Measurements from ENCODE around the gene LZTS3.
A peak's percentile ranks its signal among the peaks of the same experiment; 100 is the strongest.
"Not testable (repeated sequence)": the region's sequence is repeated elsewhere in the genome, so short reads cannot be mapped to it uniquely, and the experiment has no call there.

LZTS3 gene

DNA sequence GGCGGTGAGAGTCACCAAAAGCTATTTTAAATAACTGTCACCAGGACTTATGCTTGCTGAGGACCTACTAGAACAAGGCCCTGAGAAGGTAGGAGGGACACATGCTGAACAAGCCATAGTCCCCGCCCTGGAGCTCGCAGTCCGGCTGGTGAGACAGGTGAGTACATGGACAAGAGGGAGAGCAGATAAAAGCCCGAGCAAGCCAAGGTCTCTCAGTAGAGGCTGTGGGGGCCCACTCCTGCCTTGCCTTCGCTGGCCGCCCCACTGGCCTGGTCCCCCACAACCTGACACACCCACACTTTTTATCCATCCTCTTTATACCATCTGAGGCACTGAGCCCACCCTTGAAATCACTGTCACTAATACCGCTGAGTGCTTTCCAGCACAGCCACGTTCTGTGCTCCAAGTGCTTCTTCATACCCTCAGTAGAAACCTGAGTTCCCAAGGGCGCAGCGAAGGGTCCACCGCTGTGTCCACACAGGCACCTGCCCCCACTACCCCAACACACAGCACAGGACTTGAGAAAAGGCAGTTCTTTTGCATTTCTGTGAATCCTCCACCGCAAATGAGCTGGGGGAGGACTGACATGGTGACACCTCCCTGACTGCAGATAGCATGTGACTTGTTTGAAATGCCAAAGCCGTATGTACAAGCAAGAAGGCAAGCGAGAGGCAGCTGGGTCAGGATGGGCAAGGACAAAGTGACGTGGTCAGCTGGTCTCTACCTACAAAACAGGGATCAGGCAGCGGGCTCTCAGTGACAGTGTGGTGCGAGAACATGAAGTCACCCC is 19.1 kb upstream of the LZTS3 start:
- DNase-seq = no peak

DNA sequence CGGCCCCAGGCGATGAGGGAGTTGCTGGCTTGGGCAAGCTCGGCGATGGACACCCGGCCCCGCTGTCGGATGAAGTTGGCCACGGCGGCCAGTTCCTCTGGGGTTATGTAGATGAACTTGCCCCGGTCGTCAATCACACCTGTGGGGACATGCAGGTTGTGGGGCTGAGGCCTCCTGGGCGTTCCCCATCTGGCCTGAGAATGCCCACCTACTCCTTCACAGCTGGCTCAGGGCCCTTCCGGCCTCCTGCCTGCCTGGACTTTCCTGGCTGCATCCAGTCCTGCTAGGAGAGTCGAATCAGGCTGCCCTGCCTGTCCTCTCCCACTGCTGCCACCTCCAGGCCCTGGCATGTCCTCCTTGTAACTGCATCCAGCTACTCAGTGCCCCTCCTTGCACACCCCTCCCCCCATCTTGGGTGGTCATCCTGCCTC is 17.3 kb upstream of the LZTS3 start:
- no peak for DNase-seq

- DNase-seq = no peak
Measured at GRCh38 chr20:3189561-3190131, 16.3 kb upstream of the LZTS3 start.

DNA sequence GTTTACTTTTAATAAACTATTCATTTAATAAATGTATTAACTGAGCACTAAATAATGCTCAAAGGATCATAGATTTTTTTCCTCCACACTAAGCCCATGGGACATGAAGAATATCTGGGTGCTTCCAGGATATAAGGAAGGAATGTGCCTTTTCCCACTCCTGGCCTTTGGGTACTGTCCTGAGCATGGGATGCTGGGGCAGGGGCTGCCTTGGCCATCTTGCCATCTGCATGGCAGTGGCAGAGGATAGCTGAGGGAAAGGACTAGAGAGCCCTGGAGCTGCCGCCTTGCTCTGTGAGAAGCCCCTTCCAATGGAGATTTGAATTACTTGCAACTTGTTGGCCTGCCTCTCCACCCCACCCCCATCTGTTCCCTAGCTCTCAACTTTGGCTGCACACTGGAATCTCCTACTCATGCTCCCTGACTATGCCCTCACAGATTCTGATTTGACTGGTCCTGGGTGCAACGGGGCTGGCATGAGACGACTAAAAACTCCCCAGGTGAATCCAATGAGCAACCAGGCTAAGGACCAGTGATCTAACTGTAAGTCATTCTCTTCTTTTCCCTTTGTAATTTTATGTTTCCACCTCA is 15.6 kb upstream of the LZTS3 start:
- no peak for DNase-seq

DNA sequence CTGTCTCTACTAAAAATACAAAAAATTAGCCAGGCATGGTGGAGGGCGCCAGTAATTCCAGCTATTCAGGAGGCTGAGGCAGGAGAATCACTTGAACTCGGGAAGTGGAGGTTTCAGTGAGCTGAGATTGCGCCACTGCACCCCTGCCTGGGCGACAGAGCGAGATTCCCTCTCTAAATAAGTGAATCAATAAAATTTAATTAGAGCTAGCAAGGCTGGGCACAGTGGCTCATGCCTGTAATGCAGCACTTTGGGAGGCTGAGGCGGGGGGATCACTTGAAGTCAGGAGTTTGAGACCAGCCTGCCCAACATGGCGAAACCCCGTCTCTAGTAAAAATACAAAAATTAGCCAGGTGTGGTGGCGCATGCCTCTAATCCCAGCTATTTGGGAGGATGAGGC is 14.5 kb upstream of the LZTS3 start:
- not testable (repeated sequence) for DNase-seq

DNA sequence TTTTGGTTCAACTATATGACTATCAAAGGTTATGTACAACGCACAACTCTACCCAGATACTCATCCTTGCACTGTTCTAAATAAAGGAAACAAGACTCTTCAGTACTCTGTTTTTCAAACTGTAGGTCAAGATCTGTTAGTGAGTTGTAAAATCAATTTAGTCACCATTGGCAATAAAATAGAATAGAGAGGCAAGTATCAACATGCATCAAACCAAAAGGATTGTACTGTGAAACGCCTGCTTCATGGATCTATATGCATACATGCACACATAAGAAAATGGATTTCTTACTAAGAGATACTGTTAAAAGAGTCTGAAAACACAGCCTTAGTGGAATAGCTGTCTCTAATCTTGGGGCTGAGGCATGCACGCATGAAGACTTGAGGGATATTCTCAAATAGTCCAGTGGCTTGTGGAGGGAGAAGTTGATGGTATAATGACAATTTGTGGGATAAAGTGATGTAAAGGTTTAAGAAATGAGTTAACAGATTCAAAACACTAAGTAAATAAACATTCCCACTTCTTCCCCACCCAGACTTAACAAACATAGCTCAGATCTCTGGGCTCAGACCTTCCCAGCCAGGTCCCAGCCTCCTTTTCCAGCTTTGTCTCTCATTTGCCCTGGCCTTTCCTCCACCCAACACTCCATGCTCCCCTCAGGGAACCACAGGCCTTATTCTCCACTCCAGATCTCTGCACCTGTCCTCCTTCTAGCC is 10.7 kb upstream of the LZTS3 start:
- no peak for DNase-seq

DNA sequence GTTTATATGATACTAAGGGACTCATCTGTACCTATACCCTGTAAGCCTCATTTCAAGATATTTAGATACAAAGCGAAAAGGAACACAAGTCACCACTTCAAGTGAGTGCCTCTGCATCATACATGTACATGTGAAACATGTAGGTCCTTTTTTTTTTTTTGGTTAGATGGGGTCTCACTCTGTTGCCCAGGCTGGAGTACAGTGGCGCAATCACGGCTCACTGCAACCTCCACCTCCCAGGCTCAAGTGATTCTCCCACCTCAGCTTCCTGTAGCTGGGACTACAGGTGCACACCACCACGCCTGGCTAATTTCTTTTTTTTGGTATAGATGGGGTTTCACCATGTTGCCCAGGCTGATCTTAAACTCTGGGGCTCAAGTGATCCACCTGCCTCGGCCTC is 9.1 kb upstream of the LZTS3 start:
- not testable (repeated sequence) for DNase-seq

DNA sequence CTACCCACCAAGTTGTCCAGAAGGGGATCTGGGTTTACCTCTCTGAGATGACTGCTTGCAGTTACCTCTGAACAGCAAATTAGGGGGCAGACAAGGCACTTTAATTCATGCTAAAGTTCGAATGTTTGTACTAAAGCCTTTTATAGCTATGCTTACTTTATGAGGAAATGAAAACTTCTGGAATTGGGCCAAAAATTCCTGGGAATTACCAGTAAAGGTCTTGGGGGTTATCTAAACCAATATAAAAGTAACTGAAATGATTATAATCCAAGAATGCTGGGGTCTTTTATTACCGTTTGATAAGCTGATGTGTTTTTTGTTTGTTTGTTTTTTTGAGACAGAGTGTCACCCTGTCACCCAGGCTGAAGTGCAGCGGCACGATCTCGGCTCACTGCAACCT is 7.9 kb upstream of the LZTS3 start:
- DNase-seq = no peak

DNA sequence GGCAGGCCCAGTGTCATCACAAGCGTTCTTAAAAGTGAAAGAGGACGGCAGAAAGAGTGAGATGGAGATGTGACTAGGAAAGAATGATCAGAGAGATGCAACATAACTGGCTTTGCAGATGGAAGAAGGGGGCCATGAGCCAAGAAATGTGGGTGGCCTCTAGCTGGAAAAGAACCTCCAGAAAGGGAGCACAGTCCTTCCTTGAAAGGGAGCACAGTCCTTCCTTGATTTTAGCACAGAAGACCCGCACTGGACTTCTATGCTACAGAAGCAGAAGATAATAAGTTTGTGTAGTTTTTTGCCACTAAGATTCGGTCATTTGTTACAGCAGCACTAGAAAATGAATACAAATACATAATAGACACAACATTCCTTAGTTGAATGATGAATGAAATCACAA is 7.0 kb upstream of the LZTS3 start:
- no peak for DNase-seq

- no peak for DNase-seq
Measured at GRCh38 chr20:3177746-3178485, 4.6 kb upstream of the LZTS3 start.

DNA sequence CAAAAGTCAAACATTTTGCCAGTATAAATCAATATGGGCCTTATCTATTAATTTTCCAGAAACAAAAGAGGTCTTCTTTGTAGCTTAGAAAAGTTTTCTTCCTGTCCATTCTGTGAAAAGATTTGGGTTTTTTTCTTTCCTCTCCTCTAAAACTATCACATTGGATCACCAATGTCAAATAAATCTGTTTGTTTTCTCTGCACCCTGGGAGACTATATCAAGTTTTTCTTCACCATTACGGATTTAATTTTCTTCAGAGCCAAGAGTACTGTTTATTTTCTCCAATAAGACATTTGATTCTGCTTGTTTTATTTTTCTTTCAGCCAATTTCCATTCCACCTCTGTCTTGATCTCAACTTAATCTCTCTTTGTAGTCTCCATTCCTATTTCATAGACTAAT is 1.9 kb upstream of the LZTS3 start:
- no peak for DNase-seq

DNA sequence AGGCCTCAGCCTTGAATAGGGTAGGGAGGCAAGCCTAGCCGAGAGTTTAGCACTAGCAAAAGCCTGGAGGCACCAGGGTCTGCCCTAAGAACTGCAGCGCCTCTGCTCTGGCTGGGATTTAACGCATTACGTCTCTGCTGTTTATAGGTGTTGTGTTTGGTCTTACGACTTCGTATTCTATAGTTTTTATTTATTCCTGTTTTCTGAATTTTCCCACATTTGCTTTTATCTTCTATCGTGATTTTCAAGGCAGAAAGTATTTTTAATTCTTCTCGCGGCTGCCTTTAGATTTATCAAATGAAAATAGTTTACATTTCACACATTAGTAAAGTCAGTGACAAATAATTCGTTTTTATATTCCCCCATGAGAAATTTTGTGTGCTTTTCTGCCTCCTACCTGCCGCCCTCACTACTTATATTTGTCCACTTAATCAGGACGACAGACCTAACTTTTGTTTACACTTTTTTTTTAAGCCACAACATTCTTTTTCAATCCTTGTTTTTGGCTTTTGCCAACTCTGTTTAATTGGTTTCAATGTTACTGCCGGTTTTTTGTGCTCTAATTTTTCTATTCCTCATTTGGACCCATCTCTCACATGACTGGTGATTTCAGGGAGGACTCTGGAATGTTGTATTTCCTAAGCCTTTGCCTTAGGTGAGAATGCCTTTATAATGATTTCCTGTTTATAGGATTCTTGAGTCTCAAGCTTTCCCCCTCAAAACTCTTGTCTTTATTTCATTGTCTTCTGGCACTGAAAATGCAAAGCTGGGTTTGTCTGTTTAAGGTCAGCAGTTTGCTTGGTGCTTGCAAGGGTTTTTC is 1.3 kb upstream of the LZTS3 start:
- no peak for DNase-seq

DNA sequence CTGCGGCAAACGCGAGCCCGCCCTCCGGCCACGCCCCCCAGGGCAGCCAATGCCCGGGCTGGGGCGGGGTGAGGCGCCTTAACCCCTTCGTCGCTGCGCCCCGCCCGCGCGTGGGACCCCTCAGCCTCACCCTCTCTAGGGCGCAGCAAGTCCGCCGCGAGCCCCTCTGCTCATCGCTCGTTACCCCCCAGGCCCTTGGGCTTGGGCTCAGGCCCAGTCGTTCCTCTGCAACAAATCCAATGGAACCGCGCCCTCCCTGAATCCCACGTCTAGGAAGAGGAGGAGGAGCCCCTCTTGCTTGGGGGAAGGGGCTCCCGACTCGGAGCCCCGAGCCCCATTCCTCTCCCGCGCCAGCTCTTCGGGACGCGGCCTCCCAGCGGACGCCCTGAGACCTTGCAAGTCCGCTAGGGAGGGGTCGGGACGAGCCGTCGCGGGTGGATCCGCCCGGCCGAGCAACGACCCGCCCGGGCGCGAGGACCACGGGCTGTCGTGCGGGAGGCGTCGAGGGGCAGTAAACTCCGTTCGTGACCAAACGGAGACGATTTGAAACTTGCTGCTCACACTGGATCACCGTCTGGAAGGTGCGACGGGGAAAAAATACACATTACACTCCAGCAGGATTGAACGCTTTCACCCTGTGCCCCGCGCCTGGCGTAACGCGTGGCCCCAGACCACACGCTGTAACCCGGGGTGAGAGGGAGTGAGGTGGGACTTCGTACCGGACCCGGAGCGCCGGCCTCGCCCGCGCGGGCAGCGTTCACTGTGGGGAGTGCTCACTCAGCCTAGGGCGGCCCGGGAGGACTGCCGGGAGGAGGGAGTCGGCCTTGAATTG is 477 bp upstream of the LZTS3 start:
- peak; percentile 94 for DNase-seq

- no peak for DNase-seq
Measured at GRCh38 chr20:3172126-3172932, 1.0 kb downstream of the LZTS3 start.

GRCh38 chr20:3171391-3172125 is 1.8 kb downstream of the LZTS3 start:
- no peak for DNase-seq

DNA sequence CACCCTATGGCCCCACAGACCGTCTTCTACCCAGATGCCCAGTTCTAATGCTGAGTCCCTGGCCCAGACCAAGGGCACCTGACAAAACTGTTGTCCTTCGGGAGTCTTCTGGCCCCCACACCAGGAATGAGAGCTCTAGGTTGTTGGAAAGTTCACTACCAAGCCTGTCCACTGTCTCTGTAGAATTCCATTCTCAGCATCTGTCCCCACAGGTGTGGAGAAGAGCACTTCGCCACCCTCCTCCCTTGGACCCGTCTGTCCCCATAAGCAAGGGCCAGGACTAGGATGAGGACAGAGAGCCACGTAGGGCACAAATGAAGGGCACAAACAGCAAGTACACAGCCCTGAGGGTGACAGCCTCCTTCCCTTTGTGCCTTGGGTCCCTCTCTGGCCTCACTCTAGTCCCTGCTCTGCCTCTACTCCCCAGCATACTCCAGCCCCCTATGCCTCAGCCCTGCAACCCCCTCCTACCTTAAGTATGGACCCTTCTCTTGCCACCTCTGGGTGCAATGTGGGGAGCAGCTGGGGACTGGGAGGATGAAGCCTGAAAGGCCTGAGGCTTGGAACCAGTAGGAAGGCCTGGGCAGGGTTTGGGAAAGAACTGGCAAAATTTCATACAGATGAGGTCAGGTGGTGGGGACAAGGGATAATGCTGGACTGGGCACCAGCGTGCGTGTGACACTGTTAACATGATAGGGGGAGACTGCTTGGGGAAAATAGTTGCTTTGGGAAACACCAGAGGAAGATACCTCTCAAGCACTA is 4.3 kb downstream of the LZTS3 start:
- DNase-seq = no peak

GRCh38 chr20:3168079-3168828 is 5.1 kb downstream of the LZTS3 start:
- DNase-seq = no peak

DNA sequence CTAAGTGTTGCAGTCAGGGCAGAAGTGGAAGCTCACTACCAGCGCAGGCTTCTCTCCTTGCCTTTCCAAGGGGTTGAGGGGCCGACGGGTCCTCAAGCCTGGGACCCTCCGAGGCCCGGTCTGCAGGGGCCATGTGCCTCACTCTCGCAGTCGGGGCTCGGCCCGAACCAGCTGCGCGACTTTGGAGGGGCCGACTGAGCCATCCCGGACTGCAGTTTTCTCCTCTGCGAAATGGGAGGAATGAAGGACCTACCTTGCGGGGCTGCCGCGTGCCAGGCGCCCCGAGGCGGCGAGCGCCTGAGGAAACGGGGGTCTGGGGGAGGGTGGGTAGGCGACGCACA is 5.6 kb downstream of the LZTS3 start:
- DNase-seq = no peak
